HG02885 (cell line): ENCODE measurements around the gene C1orf122.
"Not testable (repeated sequence)": the region's sequence is repeated elsewhere in the genome, so short reads cannot be mapped to it uniquely, and the experiment has no call there.

Experiments
- ATAC-seq: cut with Tn5 transposase; IDR thresholded peaks from one replicate; pipeline ENCODE4 v1.9.1; 2021; ENCODE audit warnings: mild to moderate bottlenecking; ENCODE audit not compliant: unreplicated experiment, poor library complexity

Gene C1orf122

GRCh38 chr1:37807555-37808368 is at the start of gene C1orf122, which contains the start of gene YRDC:
TSS of gene C1orf122 (plus strand) at chr1:37807790. CDS start at chr1:37808405, 615 bp downstream.
TSS of gene YRDC (minus strand) at chr1:37808208. CDS start at chr1:37808180, 28 bp downstream.
- peak; percentile 90 for ATAC-seq

GRCh38 chr1:37759451-37759850 is 48.1 kb upstream of the C1orf122 start:
- no peak for ATAC-seq

- no peak for ATAC-seq
These were observed 46.0 kb upstream of the C1orf122 start for GRCh38 chr1:37761416-37762095.

- no peak for ATAC-seq
These were observed 45.1 kb upstream of the C1orf122 start for GRCh38 chr1:37762516-37762915.

- no peak for ATAC-seq
These were observed 43.7 kb upstream of the C1orf122 start for GRCh38 chr1:37763791-37764413.

GRCh38 chr1:37764414-37764825 is 43.2 kb upstream of the C1orf122 start:
- no peak for ATAC-seq

GRCh38 chr1:37764888-37765441 is 42.6 kb upstream of the C1orf122 start, which contains the start of gene EPHA10:
TSS of gene EPHA10 (minus strand) at chr1:37765120. CDS start at chr1:37765066, 54 bp downstream.
- ATAC-seq = no peak

- no peak for ATAC-seq
These were observed 41.5 kb upstream of the C1orf122 start for GRCh38 chr1:37765916-37766664.

GRCh38 chr1:37767488-37767887 is 40.1 kb upstream of the C1orf122 start:
- no peak for ATAC-seq

- not testable (repeated sequence) for ATAC-seq
These were observed 36.1 kb upstream of the C1orf122 start for GRCh38 chr1:37771440-37771839.

- ATAC-seq = no peak
These were observed 30.6 kb upstream of the C1orf122 start for GRCh38 chr1:37776946-37777516.

- no peak for ATAC-seq
These were observed 28.9 kb upstream of the C1orf122 start for GRCh38 chr1:37778654-37779053.

GRCh38 chr1:37782491-37782890 is 25.1 kb upstream of the C1orf122 start:
- ATAC-seq = no peak

GRCh38 chr1:37792943-37793686 is 14.5 kb upstream of the C1orf122 start:
- ATAC-seq = no peak

GRCh38 chr1:37793773-37794371 is 13.7 kb upstream of the C1orf122 start, which contains the start of gene MANEAL:
TSS of gene MANEAL (plus strand) at chr1:37793847. CDS start at chr1:37794183, 336 bp downstream.
- ATAC-seq = peak; percentile 69

GRCh38 chr1:37794372-37795339 is 12.9 kb upstream of the C1orf122 start:
- ATAC-seq = peak; percentile 40
